CD4-positive, alpha-beta T cell treated with Interleukin-2 at 100 ng/mL for 4 hours (primary cell): Measurements from ENCODE around the gene ETFA.

Source experiments
- DNase-seq: peaks from one replicate; pipeline ENCODE4 v3.0.0-alpha.2; 2020; ENCODE audit warnings: low spot score

The ETFA gene

GRCh38 chr15:76215634-76216033, 95.6 kb downstream of the ETFA start:
- DNase-seq: no peak

- DNase-seq: no peak
These were observed 101.3 kb downstream of the ETFA start for GRCh38 chr15:76209942-76210341.

- no peak for DNase-seq
These were observed 101.7 kb downstream of the ETFA start for GRCh38 chr15:76209523-76209922.

- DNase-seq: no peak
These were observed 102.4 kb downstream of the ETFA start for GRCh38 chr15:76208786-76209424.

- no peak for DNase-seq
These were observed 103.0 kb downstream of the ETFA start for GRCh38 chr15:76208084-76208785.

GRCh38 chr15:76206325-76206976, 104.8 kb downstream of the ETFA start:
- DNase-seq: no peak

- DNase-seq: no peak
These were observed 106.3 kb downstream of the ETFA start for GRCh38 chr15:76204916-76205460.

GRCh38 chr15:76204109-76204845, 107.0 kb downstream of the ETFA start:
- DNase-seq: no peak

GRCh38 chr15:76203346-76204108, 107.7 kb downstream of the ETFA start:
- DNase-seq: no peak

- DNase-seq: no peak
These were observed 109.6 kb downstream of the ETFA start for GRCh38 chr15:76201536-76202255.

- no peak for DNase-seq
These were observed 110.6 kb downstream of the ETFA start for GRCh38 chr15:76200641-76201105.

GRCh38 chr15:76200083-76200465, 111.2 kb downstream of the ETFA start:
- no peak for DNase-seq

GRCh38 chr15:76199106-76200082, 111.9 kb downstream of the ETFA start:
- no peak for DNase-seq

GRCh38 chr15:76198456-76199105, 112.7 kb downstream of the ETFA start:
- DNase-seq: no peak

- no peak for DNase-seq
These were observed 113.4 kb downstream of the ETFA start for GRCh38 chr15:76197703-76198455.

GRCh38 chr15:76196269-76197231, 114.7 kb downstream of the ETFA start:
- no peak for DNase-seq
